Caco-2 (cell line): Measurements from ENCODE around the gene ZNRF3. TPM values are rescaled to one million over a fixed set of nuclear protein-coding genes. Genes with fewer than 3 reads are reported as not detected.
"Not testable (repeated sequence)": the region's sequence is repeated elsewhere in the genome, so short reads cannot be mapped to it uniquely, and the experiment has no call there.

Experiments used
- BruUV-seq: library from RNA; stranded (reverse); fragments of 400-500 nt; replicated peaks from 2 replicates; lab custom pipeline; 2021; lab: Mats Ljungman, UMichigan
- CTCF ChIA-PET: fragments of 300-600 bp; sonication (Branson Sonifier 250); formaldehyde crosslinking; loops from one replicate; lab custom pipeline; 2022; ENCODE audit warnings: antibody characterized with exemption; lab: Charles Lee
- POLR2A ChIA-PET: fragments of 300-600 bp; sonication (Branson Sonifier 250); formaldehyde crosslinking; loops from one replicate; lab custom pipeline; 2022; ENCODE audit warnings: antibody characterized with exemption; lab: Charles Lee
- DNase-seq, 2 experiments: peaks; one replicate each; pipeline versions ENCODE4 v3.0.0 to v3.0.0-alpha.2; 2020 to 2022
- H3K27me3 ChIP-seq: replicated peaks from 2 replicates; pipeline ENCODE4 v1.6.0; 2011; ENCODE audit warnings: low read length; ENCODE audit not compliant: control insufficient read depth, insufficient read depth
- H3K36me3 ChIP-seq: 2 replicates; pipeline ENCODE4 v1.5.1; 2011; ENCODE audit warnings: low read length; ENCODE audit not compliant: control insufficient read depth, insufficient read depth
- H3K4me1 ChIP-seq: fragments of 250-450 bp; sonication (Bioruptor Pico); 2 replicates; pipeline ENCODE4 v1.5.1; 2020; ENCODE audit warnings: mild to moderate bottlenecking
- H3K4me3 ChIP-seq: 2 replicates; pipeline ENCODE4 v1.5.1; 2011; ENCODE audit warnings: low read depth, mild to moderate bottlenecking, control low read depth, low read length
- H3K9me3 ChIP-seq: fragments of 250-450 bp; sonication (Bioruptor Pico); 2 replicates; pipeline ENCODE4 v1.5.1; 2020; ENCODE audit warnings: mild to moderate bottlenecking, moderate library complexity
- H3K27ac Mint-ChIP-seq: one replicate; pipeline ENCODE4 v1.8.0; 2022; ENCODE audit warnings: mixed read lengths; ENCODE audit not compliant: unreplicated experiment
- H3K27me3 Mint-ChIP-seq: one replicate; pipeline ENCODE4 v1.8.0; 2022; ENCODE audit warnings: mixed read lengths; ENCODE audit not compliant: insufficient read depth, unreplicated experiment
- H3K36me3 Mint-ChIP-seq: one replicate; pipeline ENCODE4 v1.8.0; 2022; ENCODE audit warnings: mild to moderate bottlenecking, mixed read lengths; ENCODE audit not compliant: insufficient read depth, unreplicated experiment
- H3K4me1 Mint-ChIP-seq: one replicate; pipeline ENCODE4 v1.8.0; 2022; ENCODE audit warnings: low read depth, mixed read lengths; ENCODE audit not compliant: unreplicated experiment
- H3K4me3 Mint-ChIP-seq: one replicate; pipeline ENCODE4 v1.8.0; 2022; ENCODE audit warnings: mild to moderate bottlenecking, moderate library complexity, mixed read lengths; ENCODE audit not compliant: unreplicated experiment
- H3K9me3 Mint-ChIP-seq: one replicate; pipeline ENCODE4 v1.8.0; 2022; ENCODE audit warnings: mixed read lengths; ENCODE audit not compliant: unreplicated experiment
- CTCF ChIP-seq, 2 experiments: fragments of 200-600 bp in 1 of 2; IDR thresholded peaks; 1 replicate in 1 of 2; 2 replicates in 1 of 2; pipeline versions ENCODE4 v1.5.1 to v1.8.0; 2011 to 2022; ENCODE audit warnings: antibody characterized with exemption in 1 of 2, control low read depth in 1 of 2, inconsistent platforms in 1 of 2, low read depth in 1 of 2, low read length in 1 of 2, mild to moderate bottlenecking in 1 of 2, moderate library complexity in 1 of 2; ENCODE audit not compliant: insufficient read depth in 1 of 2, severe bottlenecking in 1 of 2, unreplicated experiment in 1 of 2
- intact Hi-C: fragments of 100-400 bp; cut with micrococcal nuclease; formaldehyde crosslinking; loops from one replicate; pipeline ENCODE4 v1.10.0; 2022; ENCODE audit not compliant: unreplicated experiment
- total RNA-seq: library from RNA; stranded (reverse); gene quantifications from 2 replicates; pipeline ENCODE4 v1.2.3, GENCODE V29; 2022

ZNRF3 gene
- total RNA-seq, 1 experiment from 2014 or later = 41.1 TPM

- H3K4me1 ChIP-seq = peaks cover 70% of the 10 kb centered on the region
- no peaks in the 10 kb centered on the region for H3K36me3 ChIP-seq
- Mint-ChIP-seq H3K36me3 (peaks cover 79% of the 10 kb centered on the region), H3K27me3 (no peaks in the 10 kb centered on the region), H3K9me3 (no peaks in the 10 kb centered on the region), H3K4me3 (peak overlapping the region; percentile 54), H3K4me1 (peaks cover 45% of the 10 kb centered on the region), H3K27ac (peak overlapping the region; percentile 87)
- BruUV-seq = no TSS peak
- no peaks in the 10 kb centered on the region for H3K27me3 ChIP-seq
- POLR2A ChIA-PET = no interaction called here
- no peaks in the 10 kb centered on the region for H3K9me3 ChIP-seq
- DNase-seq = peak; percentile 67 to 76
- no peak for TF ChIP-seq CTCF (IDR thresholded peaks at IDR 0.05; ENCODE audit: insufficient read depth in 1 of 2, low read depth in 1 of 2, low read length in 1 of 2, severe bottlenecking in 1 of 2, unreplicated experiment in 1 of 2)
- intact Hi-C loops = loop anchor here (1.0 kb wide), 1 partner anchor 19 kb away; no protein-coding TSS in a partner anchor
- H3K4me3 ChIP-seq = no peak overlapping the region
- CTCF ChIA-PET = interaction anchor here (0.7 to 1.3 kb wide), 3 partner anchors 13 to 111 kb away, joined by 4 read pairs; no protein-coding TSS in a partner anchor
Measured at GRCh38 chr22:29004647-29005371, 121.4 kb downstream of the ZNRF3 start.

GRCh38 chr22:29005754-29006153 is 122.4 kb downstream of the ZNRF3 start:
- H3K27ac Mint-ChIP-seq = peak overlapping the region; percentile 87
- peaks cover 64% of the 10 kb centered on the region for H3K4me1 ChIP-seq
- CTCF ChIA-PET, H3K36me3 ChIP-seq, POLR2A ChIA-PET, H3K4me3 ChIP-seq, H3K9me3 Mint-ChIP-seq, BruUV-seq, H3K4me3 Mint-ChIP-seq, H3K27me3 ChIP-seq, H3K9me3 ChIP-seq, H3K27me3 Mint-ChIP-seq, intact Hi-C loops, DNase-seq: not testable (repeated sequence)
- H3K4me1 Mint-ChIP-seq = peaks cover 46% of the 10 kb centered on the region
- peaks cover 81% of the 10 kb centered on the region for H3K36me3 Mint-ChIP-seq

- POLR2A ChIA-PET = no interaction called here
- Mint-ChIP-seq H3K36me3 (peaks cover 84% of the 10 kb centered on the region), H3K9me3 (no peaks in the 10 kb centered on the region), H3K4me1 (peaks cover 45% of the 10 kb centered on the region), H3K27ac (peak overlapping the region; percentile 87), H3K27me3 (no peaks in the 10 kb centered on the region), H3K4me3 (peak overlapping the region; percentile 14)
- Histone ChIP-seq H3K9me3 (no peaks in the 10 kb centered on the region), H3K36me3 (no peaks in the 10 kb centered on the region), H3K27me3 (no peaks in the 10 kb centered on the region), H3K4me1 (peaks cover 69% of the 10 kb centered on the region), H3K4me3 (no peak overlapping the region)
- intact Hi-C loops = no loop called here
- CTCF ChIA-PET = no interaction called here
- peak in 1 of 2 experiments; percentile 50 for DNase-seq
- BruUV-seq = no TSS peak
- no peak for TF ChIP-seq CTCF (IDR thresholded peaks at IDR 0.05; ENCODE audit: insufficient read depth in 1 of 2, low read depth in 1 of 2, low read length in 1 of 2, severe bottlenecking in 1 of 2, unreplicated experiment in 1 of 2)
Measured at GRCh38 chr22:29006346-29006745, 123.0 kb downstream of the ZNRF3 start.
